Hepatocyte (in vitro differentiated cells): ENCODE measurements around the gene MYLIP. TPM values are rescaled to one million over a fixed set of nuclear protein-coding genes. Genes with fewer than 3 reads are reported as not detected.

Experiments
- DNase-seq: peaks from one replicate; pipeline ENCODE4 v3.0.0-alpha.2; 2016; ENCODE audit warnings: low spot score
- H2AFZ ChIP-seq: fragments of 200-600 bp; sonication (generic); 2 replicates; pipeline ENCODE4 v1.6.0; 2016; ENCODE audit warnings: antibody characterized with exemption, mild to moderate bottlenecking
- H3K27ac ChIP-seq: fragments of 200-600 bp; sonication (generic); 2 replicates; pipeline ENCODE4 v1.5.1; 2016; ENCODE audit warnings: mild to moderate bottlenecking
- H3K27me3 ChIP-seq: fragments of 200-600 bp; sonication (generic); 2 replicates; pipeline ENCODE4 v1.6.1; 2016
- H3K36me3 ChIP-seq: fragments of 200-600 bp; sonication (generic); replicated peaks from 2 replicates; pipeline ENCODE4 v1.5.1; 2016; ENCODE audit warnings: low read depth; ENCODE audit not compliant: insufficient read depth
- H3K4me1 ChIP-seq: fragments of 200-600 bp; sonication (generic); 2 replicates; pipeline ENCODE4 v1.5.1; 2016; ENCODE audit warnings: mild to moderate bottlenecking, moderate library complexity; ENCODE audit not compliant: insufficient read depth
- H3K4me2 ChIP-seq: fragments of 200-600 bp; sonication (generic); 2 replicates; pipeline ENCODE4 v1.6.0; 2016
- H3K4me3 ChIP-seq: fragments of 200-600 bp; sonication (generic); 2 replicates; pipeline ENCODE4 v1.5.1; 2016; ENCODE audit warnings: mild to moderate bottlenecking
- H3K79me2 ChIP-seq: fragments of 200-600 bp; sonication (generic); 2 replicates; pipeline ENCODE4 v1.6.0; 2017; ENCODE audit warnings: mild to moderate bottlenecking
- H3K9me2 ChIP-seq: fragments of 200-600 bp; sonication (generic); replicated peaks from 2 replicates; pipeline ENCODE4 v1.6.0; 2017; ENCODE audit warnings: mild to moderate bottlenecking; ENCODE audit not compliant: insufficient read depth
- H3K9me3 ChIP-seq: fragments of 200-600 bp; sonication (generic); 2 replicates; pipeline ENCODE4 v1.5.1; 2016; ENCODE audit warnings: low read depth, mild to moderate bottlenecking
- H4K20me1 ChIP-seq: fragments of 200-600 bp; sonication (generic); 2 replicates; pipeline ENCODE4 v1.6.0; 2016; ENCODE audit warnings: mild to moderate bottlenecking; ENCODE audit not compliant: insufficient read depth, poor library complexity, severe bottlenecking
- EZH2 ChIP-seq: fragments of 200-600 bp; sonication (generic); IDR thresholded peaks from 2 replicates; pipeline ENCODE4 v1.6.1; 2016; ENCODE audit warnings: antibody characterized with exemption, mild to moderate bottlenecking, borderline replicate concordance
- EZH2phosphoT487 ChIP-seq: fragments of 200-600 bp; sonication (generic); IDR thresholded peaks from one replicate; pipeline ENCODE4 v1.6.1; 2018; ENCODE audit warnings: antibody characterized with exemption, mild to moderate bottlenecking, low read depth, moderate library complexity; ENCODE audit not compliant: unreplicated experiment, severe bottlenecking
- WGBS: methylation state at CpG from one replicate; pipeline ENCODE4 v1.1.6; 2016; ENCODE audit warnings: low lambda C conversion rate; ENCODE audit errors: missing lambda C conversion rate; 5-methylcytosine and 5-hydroxymethylcytosine counted together
- polyA plus RNA-seq: library from polyadenylated mRNA; unstranded; fragments of >200 nt; fragmentation: Nextera tagmentation; extraction: Ambion mirVana; gene quantifications from 2 replicates; pipeline ENCODE4 v1.2.1, GENCODE V29; 2016
- total RNA-seq: library from RNA; depleted of rRNA; stranded (reverse); fragments of >200 nt; gene quantifications from 2 replicates; pipeline ENCODE4 v1.2.3, GENCODE V29; 2014
- TF ChIP-seq, protein P1 (sequence below): fragments of 200-600 bp; sonication (generic); IDR thresholded peaks from 2 replicates; pipeline ENCODE4 v1.5.1; 2016; ENCODE audit warnings: antibody characterized with exemption, mild to moderate bottlenecking; ENCODE audit not compliant: poor library complexity

MYLIP gene
- total and polyA plus RNA-seq, 2 experiments from 2014 or later: 76.0 to 85.7 TPM

DNA sequence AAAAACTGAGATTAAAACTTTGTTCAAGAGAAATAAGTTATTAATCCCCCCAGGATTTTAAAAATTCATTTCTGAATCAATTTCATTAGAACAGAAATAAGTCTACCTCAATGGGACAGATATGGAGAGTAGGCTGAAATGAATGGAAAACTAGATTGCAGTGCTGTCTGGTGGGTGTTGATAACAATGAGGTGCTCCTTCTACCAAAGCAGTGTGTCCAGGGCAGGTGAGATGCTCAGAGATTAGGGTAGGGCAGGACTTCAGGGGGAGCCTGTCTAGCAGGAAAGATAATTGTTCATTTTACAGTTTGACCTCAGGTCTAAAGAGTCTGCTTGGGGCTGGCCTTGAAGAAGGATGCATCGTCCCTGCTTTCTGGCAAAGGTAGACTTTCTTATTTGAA, 38.0 kb upstream of the MYLIP start:
- no peak for TF ChIP-seq EZH2phosphoT487
- TF ChIP-seq, protein P1, sequence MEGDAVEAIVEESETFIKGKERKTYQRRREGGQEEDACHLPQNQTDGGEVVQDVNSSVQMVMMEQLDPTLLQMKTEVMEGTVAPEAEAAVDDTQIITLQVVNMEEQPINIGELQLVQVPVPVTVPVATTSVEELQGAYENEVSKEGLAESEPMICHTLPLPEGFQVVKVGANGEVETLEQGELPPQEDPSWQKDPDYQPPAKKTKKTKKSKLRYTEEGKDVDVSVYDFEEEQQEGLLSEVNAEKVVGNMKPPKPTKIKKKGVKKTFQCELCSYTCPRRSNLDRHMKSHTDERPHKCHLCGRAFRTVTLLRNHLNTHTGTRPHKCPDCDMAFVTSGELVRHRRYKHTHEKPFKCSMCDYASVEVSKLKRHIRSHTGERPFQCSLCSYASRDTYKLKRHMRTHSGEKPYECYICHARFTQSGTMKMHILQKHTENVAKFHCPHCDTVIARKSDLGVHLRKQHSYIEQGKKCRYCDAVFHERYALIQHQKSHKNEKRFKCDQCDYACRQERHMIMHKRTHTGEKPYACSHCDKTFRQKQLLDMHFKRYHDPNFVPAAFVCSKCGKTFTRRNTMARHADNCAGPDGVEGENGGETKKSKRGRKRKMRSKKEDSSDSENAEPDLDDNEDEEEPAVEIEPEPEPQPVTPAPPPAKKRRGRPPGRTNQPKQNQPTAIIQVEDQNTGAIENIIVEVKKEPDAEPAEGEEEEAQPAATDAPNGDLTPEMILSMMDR: no peak
- TF ChIP-seq EZH2: no peak
- Histone ChIP-seq H3K9me3 (no peaks in the 10 kb centered on the region), H3K36me3 (no peaks in the 10 kb centered on the region), H3K79me2 (no peaks in the 10 kb centered on the region), H3K9me2 (no peaks in the 10 kb centered on the region), H3K4me1 (peaks cover 7% of the 10 kb centered on the region), H3K4me3 (no peak overlapping the region), H3K27ac (no peak overlapping the region), H2AFZ (no peak overlapping the region), H4K20me1 (no peaks in the 10 kb centered on the region), H3K4me2 (no peak overlapping the region), H3K27me3 (no peaks in the 10 kb centered on the region)
- 93% methylated on average over 1 of the region's 1 CpG for WGBS
- no peak for DNase-seq

DNA sequence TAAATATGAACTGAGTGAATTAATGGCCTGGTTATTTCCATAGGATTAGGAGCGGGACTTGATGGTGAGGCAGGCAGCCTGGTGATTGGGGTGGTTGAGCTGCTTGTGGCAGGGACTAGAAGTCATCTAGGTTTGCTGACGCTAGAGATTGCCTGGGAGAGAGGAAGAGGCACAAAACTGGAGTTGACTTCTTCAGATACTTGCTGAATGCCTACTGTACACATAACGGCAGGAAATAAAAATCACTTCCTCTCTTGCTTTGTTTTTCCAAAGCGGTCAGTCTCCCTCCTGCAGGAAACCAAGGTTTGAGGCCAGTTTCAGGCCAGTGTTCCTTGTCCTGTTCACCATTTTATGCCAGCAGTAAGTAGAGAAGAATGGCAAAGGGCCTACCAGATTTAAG, 36.7 kb upstream of the MYLIP start:
- no peak overlapping the region for H3K4me2 ChIP-seq
- H3K27me3 ChIP-seq: no peaks in the 10 kb centered on the region
- H2AFZ ChIP-seq: no peak overlapping the region
- no peak overlapping the region for H3K27ac ChIP-seq
- no peak overlapping the region for H3K4me3 ChIP-seq
- H4K20me1 ChIP-seq: no peaks in the 10 kb centered on the region
- WGBS: 92% methylated on average over 4 of the region's 4 CpGs
- H3K79me2 ChIP-seq: no peaks in the 10 kb centered on the region
- no peak for DNase-seq
- H3K36me3 ChIP-seq: no peaks in the 10 kb centered on the region
- TF ChIP-seq, protein P1: no peak
- TF ChIP-seq EZH2phosphoT487: no peak
- TF ChIP-seq EZH2: no peak
- H3K9me3 ChIP-seq: no peaks in the 10 kb centered on the region
- H3K9me2 ChIP-seq: no peaks in the 10 kb centered on the region
- H3K4me1 ChIP-seq: peaks cover 7% of the 10 kb centered on the region

DNA sequence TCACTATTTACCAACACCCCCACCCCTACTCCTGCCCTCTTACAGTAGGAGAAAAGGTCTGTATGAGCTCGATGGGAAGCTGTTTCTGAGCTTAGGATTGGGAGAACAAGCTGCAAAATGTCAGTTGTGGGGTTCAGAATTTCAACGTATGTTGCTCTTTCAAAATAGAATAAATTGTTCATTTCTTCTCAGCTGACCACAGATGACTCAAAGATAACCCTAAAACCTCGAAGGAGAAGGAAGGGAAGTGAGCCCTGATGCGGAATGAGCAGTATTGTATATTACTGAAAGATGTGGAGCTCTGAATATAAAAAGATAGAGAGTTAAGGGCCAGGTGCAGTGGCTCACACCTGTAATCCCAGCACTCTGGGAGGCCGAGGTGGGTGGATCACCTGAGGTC, 35.9 kb upstream of the MYLIP start:
- Histone ChIP-seq H3K4me2 (no peak overlapping the region), H4K20me1 (no peaks in the 10 kb centered on the region)
- TF ChIP-seq EZH2phosphoT487 (no peak), EZH2 (no peak)
- TF ChIP-seq, protein P1: no peak

DNA sequence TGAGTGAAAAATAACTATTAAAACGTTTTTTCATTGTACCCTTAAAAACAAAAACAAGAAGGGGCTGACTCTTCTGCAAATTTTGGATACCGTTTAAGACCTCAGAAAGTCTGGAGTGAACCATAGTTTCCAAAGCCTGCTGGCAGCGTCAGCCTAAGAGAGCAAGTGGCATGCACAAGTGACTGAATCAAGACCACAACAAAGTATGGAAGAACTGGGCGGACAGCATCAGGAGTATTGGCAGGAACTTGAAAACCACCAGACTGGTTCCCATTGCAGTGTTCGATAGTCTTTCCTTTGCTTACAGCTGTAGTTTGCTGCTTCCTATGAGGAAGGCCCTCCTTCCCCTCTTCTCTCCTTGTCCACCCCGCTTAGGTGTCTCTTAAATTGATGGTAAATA, 33.7 kb upstream of the MYLIP start:
- Histone ChIP-seq H3K79me2 (no peaks in the 10 kb centered on the region), H4K20me1 (no peaks in the 10 kb centered on the region), H3K36me3 (no peaks in the 10 kb centered on the region), H3K27me3 (no peaks in the 10 kb centered on the region), H3K9me2 (no peaks in the 10 kb centered on the region), H2AFZ (no peak overlapping the region), H3K4me1 (no peaks in the 10 kb centered on the region), H3K27ac (no peak overlapping the region), H3K9me3 (no peaks in the 10 kb centered on the region), H3K4me3 (no peak overlapping the region), H3K4me2 (no peak overlapping the region)
- TF ChIP-seq, protein P1: no peak
- TF ChIP-seq EZH2: no peak
- TF ChIP-seq EZH2phosphoT487: no peak
- no peak for DNase-seq
- 85% methylated on average over 6 of the region's 6 CpGs for WGBS

More for the DNA sequence above, 35.9 kb upstream of the MYLIP start:
- Histone ChIP-seq H3K4me1 (peaks cover 7% of the 10 kb centered on the region), H2AFZ (no peak overlapping the region), H3K9me3 (no peaks in the 10 kb centered on the region), H3K4me3 (no peak overlapping the region), H3K36me3 (no peaks in the 10 kb centered on the region), H3K27ac (no peak overlapping the region), H3K27me3 (no peaks in the 10 kb centered on the region), H3K79me2 (no peaks in the 10 kb centered on the region), H3K9me2 (no peaks in the 10 kb centered on the region)
- WGBS: 84% methylated on average over 5 of the region's 5 CpGs
- DNase-seq: no peak
